Right renal pelvis (tissue), 4 donors: ENCODE measurements around the gene EEF1E1. TPM values are rescaled to one million over a fixed set of nuclear protein-coding genes. Genes with fewer than 3 reads are reported as not detected.

Experiments
- DNase-seq, 4 donors: peaks; one replicate each; pipeline ENCODE4 v3.0.0-alpha.2; 2013; ENCODE audit warnings: low read depth in 4 of 4, low spot score in 3 of 4, missing footprints in 1 of 4
- polyA plus RNA-seq, 4 donors: library from polyadenylated mRNA; unstranded; fragments of 120-200 nt; gene quantifications; one replicate each; pipeline ENCODE4 v1.2.1, GENCODE V29; 2013; ENCODE audit not compliant: insufficient read length in 4 of 4

The EEF1E1 gene
- polyA plus RNA-seq, 4 donors: 53.0 to 66.1 (median 65.0) TPM

GRCh38 chr6:8090650-8091049, 11.7 kb downstream of the EEF1E1 start:
- DNase-seq: no peak

- no peak for DNase-seq
Measured at GRCh38 chr6:8088886-8089285, 13.5 kb downstream of the EEF1E1 start.

GRCh38 chr6:8087870-8088754, 14.2 kb downstream of the EEF1E1 start:
- DNase-seq: no peak

GRCh38 chr6:8086755-8087306, 15.5 kb downstream of the EEF1E1 start:
- DNase-seq: no peak

- DNase-seq: no peak
Measured at GRCh38 chr6:8085053-8085511, 17.3 kb downstream of the EEF1E1 start.

- DNase-seq: no peak
Measured at GRCh38 chr6:8084586-8084985, 17.8 kb downstream of the EEF1E1 start.

GRCh38 chr6:8082954-8083858, 19.1 kb downstream of the EEF1E1 start:
- no peak for DNase-seq

GRCh38 chr6:8082572-8082953, 19.8 kb downstream of the EEF1E1 start:
- no peak for DNase-seq

GRCh38 chr6:8080362-8081151, 21.8 kb downstream of the EEF1E1 start:
- no peak for DNase-seq

- no peak for DNase-seq
Measured at GRCh38 chr6:8079126-8079525, 23.2 kb downstream of the EEF1E1 start.

- no peak for DNase-seq
Measured at GRCh38 chr6:8077991-8078390, 24.4 kb downstream of the EEF1E1 start.

GRCh38 chr6:8075704-8076103, 26.6 kb downstream of the EEF1E1 start:
- DNase-seq: no peak

GRCh38 chr6:8075185-8075584, 27.2 kb downstream of the EEF1E1 start:
- no peak for DNase-seq

- DNase-seq: no peak
Measured at GRCh38 chr6:8074213-8074612, 28.1 kb downstream of the EEF1E1 start.

- no peak for DNase-seq
Measured at GRCh38 chr6:8073758-8074157, 28.6 kb downstream of the EEF1E1 start.

GRCh38 chr6:8070718-8071117, 31.6 kb downstream of the EEF1E1 start:
- no peak for DNase-seq

- DNase-seq: no peak
Measured at GRCh38 chr6:8069631-8070284, 32.6 kb downstream of the EEF1E1 start.

- DNase-seq: no peak
Measured at GRCh38 chr6:8069151-8069550, 33.2 kb downstream of the EEF1E1 start.

GRCh38 chr6:8066108-8066507, 36.2 kb downstream of the EEF1E1 start:
- DNase-seq: no peak

- DNase-seq: no peak
Measured at GRCh38 chr6:8065519-8065911, 36.8 kb downstream of the EEF1E1 start.
